SK-N-DZ (cell line): ENCODE results near the gene CHTOP.

Experiments used
- DNase-seq: peaks from one replicate; pipeline ENCODE4 v3.0.0-alpha.2; 2015; ENCODE audit warnings: low spot score
- small RNA-seq, 2 experiments: library from RNA; depleted of rRNA; stranded (forward); fragments of <200 nt; gene quantifications; one replicate each; pipeline ENCODE3, GENCODE V24; 2014

CHTOP gene

DNA sequence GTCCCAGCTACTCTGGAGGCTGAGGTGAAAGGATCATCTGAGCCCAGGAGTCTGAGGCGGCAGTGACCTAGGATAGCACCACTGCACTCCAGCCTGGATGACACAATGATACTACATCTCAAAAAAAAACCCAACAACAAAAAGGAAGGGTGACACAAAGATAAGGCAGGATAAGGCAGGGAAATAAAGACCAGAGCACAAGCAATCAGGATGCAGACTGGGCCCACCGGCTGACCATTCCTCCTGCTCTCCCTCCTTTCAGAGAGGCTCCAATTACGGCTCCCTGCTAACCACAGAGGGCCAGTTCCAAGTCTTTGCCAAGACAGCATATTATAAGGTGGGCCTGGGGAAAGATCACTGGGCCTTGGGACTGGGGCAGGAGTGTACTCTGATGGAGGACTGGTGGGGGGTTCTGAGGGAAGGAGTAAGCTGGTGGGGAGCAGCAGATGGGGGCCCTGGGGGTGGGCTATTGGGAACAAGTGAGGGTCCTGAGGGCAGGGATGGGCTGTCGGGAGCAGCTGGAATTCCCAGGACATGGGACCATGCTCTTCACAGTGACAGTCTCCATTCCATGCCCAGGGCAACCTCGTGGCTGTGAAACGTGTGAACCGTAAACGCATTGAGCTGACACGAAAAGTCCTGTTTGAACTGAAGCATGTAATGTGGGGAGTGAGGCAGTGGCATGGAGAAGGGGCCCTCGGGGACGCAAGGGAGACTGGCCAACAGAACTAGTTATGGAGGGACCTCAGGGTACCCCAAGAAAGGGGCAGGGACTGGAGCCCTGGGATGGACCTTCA lies 51.9 kb downstream of the CHTOP start:
- DNase-seq: no peak

GRCh38 chr1:153687346-153688125 lies 53.7 kb downstream of the CHTOP start:
- no peak for DNase-seq

GRCh38 chr1:153688276-153688675 lies 54.4 kb downstream of the CHTOP start:
- DNase-seq: no peak

DNA sequence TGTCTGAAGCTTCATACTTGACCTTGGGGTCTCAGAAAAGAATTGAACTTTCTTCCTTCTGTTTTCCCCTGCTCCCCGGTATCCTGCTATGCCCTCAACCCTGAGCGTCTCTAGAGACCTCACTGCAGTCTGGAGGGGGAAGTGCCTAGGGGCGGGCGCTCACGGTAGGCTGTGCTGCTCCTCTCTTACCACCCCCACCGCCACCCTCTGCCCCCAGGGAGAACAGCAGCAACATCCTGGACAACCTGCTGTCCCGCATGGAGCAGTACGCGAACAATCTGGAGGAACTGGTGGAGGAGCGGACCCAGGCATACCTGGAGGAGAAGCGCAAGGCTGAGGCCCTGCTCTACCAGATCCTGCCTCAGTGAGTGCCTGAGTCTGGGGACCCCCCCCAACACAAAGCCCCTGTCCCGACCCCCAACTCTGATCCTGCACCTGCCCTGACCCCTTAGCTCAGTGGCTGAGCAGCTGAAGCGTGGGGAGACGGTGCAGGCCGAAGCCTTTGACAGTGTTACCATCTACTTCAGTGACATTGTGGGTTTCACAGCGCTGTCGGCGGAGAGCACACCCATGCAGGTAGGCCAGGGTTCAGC lies 55.0 kb downstream of the CHTOP start:
- no peak for DNase-seq

- no peak for DNase-seq
Measured at GRCh38 chr1:153693466-153693865, 59.6 kb downstream of the CHTOP start.

Small RNAs within 50 kb of the gene (small RNA-seq; reads per million reads assigned to genes)
- gene MIR8083: 0 reads per million in 2 experiments
